Natural killer cell (primary cell): ENCODE results near the gene PDIA6. TPM values are rescaled to one million over a fixed set of nuclear protein-coding genes. Genes with fewer than 3 reads are reported as not detected.
A peak's percentile ranks its signal among the peaks of the same experiment; 100 is the strongest.

ENCODE experiments used
- ATAC-seq, 3 donors: fragments of 150-1000 bp in 2 of 3; fragments of 200-7000 bp in 1 of 3; cut with Tn5 transposase; 1 replicate in 1 of 3; 2 replicates in 2 of 3; pipeline ENCODE4 v1.10.0; 2021; ENCODE audit warnings: mild to moderate bottlenecking in 2 of 3, moderate library complexity in 2 of 3
- DNase-seq, 2 donors: peaks; one replicate each; pipeline versions ENCODE4 v3.0.0 to v3.0.0-alpha.2; 2013 to 2021; ENCODE audit warnings: mixed read lengths in 1 of 2
- H3K27ac ChIP-seq: one replicate; pipeline ENCODE4 v1.5.1; 2013; ENCODE audit warnings: mild to moderate bottlenecking, low read length
- H3K27me3 ChIP-seq: one replicate; pipeline ENCODE4 v1.6.1; 2013; ENCODE audit warnings: low read length; ENCODE audit not compliant: control insufficient read depth, insufficient read depth
- H3K36me3 ChIP-seq: one replicate; pipeline ENCODE4 v1.6.1; 2013; ENCODE audit warnings: low read length; ENCODE audit not compliant: control insufficient read depth, insufficient read depth
- H3K4me1 ChIP-seq: one replicate; pipeline ENCODE4 v1.6.1; 2013; ENCODE audit warnings: low read length; ENCODE audit not compliant: control insufficient read depth, insufficient read depth
- H3K4me3 ChIP-seq: one replicate; pipeline ENCODE4 v1.5.1; 2013; ENCODE audit warnings: low read length
- H3K9me3 ChIP-seq: one replicate; pipeline ENCODE4 v1.6.1; 2013; ENCODE audit warnings: low read length; ENCODE audit not compliant: control insufficient read depth, insufficient read depth
- H3K27ac Mint-ChIP-seq, 2 donors: one replicate each; pipeline ENCODE4 v1.8.0; 2022; ENCODE audit warnings: mild to moderate bottlenecking in 2 of 2, mixed read lengths in 2 of 2, moderate library complexity in 1 of 2
- H3K27me3 Mint-ChIP-seq, 2 donors: one replicate each; pipeline ENCODE4 v1.8.0; 2022; ENCODE audit warnings: low read depth in 2 of 2, mixed read lengths in 2 of 2
- H3K36me3 Mint-ChIP-seq: one replicate; pipeline ENCODE4 v1.8.0; 2022; ENCODE audit warnings: mixed read lengths
- H3K4me1 Mint-ChIP-seq, 2 donors: one replicate each; pipeline ENCODE4 v1.8.0; 2022; ENCODE audit warnings: mixed read lengths in 2 of 2
- H3K4me3 Mint-ChIP-seq: one replicate; pipeline ENCODE4 v1.8.0; 2022; ENCODE audit warnings: mild to moderate bottlenecking, moderate library complexity, mixed read lengths
- H3K9me3 Mint-ChIP-seq, 2 donors: one replicate each; pipeline ENCODE4 v1.8.0; 2022; ENCODE audit warnings: mixed read lengths in 2 of 2
- WGBS: methylation state at CpG from one replicate; pipeline ENCODE4 v1.1.7; 2013; ENCODE audit warnings: missing lambda C conversion rate; ENCODE audit not compliant: insufficient coverage; 5-methylcytosine and 5-hydroxymethylcytosine counted together
- intact Hi-C: fragments of 100-400 bp; cut with micrococcal nuclease; formaldehyde crosslinking; loops from one replicate; pipeline ENCODE4 v1.14.2; 2022
- total RNA-seq, 4 donors: library from RNA; stranded (reverse); fragments of 120-200 nt in 1 of 4; gene quantifications; one replicate each; pipeline versions ENCODE4 v1.2.3 to v1.2.4, GENCODE V29; 2013 to 2022
- TF ChIP-seq, protein P1 (sequence below): fragments of 200-600 bp; IDR thresholded peaks from one replicate; pipeline ENCODE4 v1.8.0; 2022; ENCODE audit warnings: antibody characterized with exemption

The PDIA6 gene
- total RNA-seq, 3 donors from 2014 or later (not counting 1 experiment from before 2014, with no cell fraction given) = 57.4 to 81.2 (median 58.7) TPM

DNA sequence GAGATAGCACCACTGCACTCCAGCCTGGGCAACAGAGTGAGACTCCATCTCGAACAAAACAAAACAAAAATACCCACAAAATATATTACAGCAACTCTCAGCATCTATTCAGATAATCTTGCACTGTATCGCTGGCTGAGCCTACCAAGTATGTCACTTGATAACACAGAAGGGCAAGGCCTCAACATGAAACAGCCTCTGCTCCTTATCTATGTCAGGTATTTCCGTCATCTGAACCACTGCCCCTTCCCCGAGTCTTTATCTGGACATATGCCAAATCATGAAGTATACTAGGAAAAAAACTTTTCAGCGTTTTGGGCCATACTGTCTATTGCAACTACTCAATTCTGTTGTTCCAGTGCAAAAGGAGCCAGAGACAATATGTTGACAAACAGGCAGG, 17.7 kb downstream of the PDIA6 start:
- H3K4me3 ChIP-seq = no peak overlapping the region
- no peaks in the 10 kb centered on the region for H3K9me3 ChIP-seq
- no peaks in the 10 kb centered on the region for H3K4me1 ChIP-seq
- Mint-ChIP-seq H3K27me3 (no peaks in the 10 kb centered on the region), H3K36me3 (peaks cover 20% of the 10 kb centered on the region), H3K4me3 (no peak overlapping the region), H3K27ac (no peak overlapping the region), H3K4me1 (peaks cover 24 to 34% of the 10 kb centered on the region in 2 donors), H3K9me3 (no peaks in the 10 kb centered on the region)
- DNase-seq (no peak), ATAC-seq (peak in 1 of 3 donors; percentile 46)
- intact Hi-C loops = no loop called here
- WGBS = 90% methylated on average over 5 of the region's 5 CpGs
- H3K27ac ChIP-seq = no peak overlapping the region
- H3K36me3 ChIP-seq = peaks cover 67% of the 10 kb centered on the region
- no peaks in the 10 kb centered on the region for H3K27me3 ChIP-seq
- TF ChIP-seq, protein P1, sequence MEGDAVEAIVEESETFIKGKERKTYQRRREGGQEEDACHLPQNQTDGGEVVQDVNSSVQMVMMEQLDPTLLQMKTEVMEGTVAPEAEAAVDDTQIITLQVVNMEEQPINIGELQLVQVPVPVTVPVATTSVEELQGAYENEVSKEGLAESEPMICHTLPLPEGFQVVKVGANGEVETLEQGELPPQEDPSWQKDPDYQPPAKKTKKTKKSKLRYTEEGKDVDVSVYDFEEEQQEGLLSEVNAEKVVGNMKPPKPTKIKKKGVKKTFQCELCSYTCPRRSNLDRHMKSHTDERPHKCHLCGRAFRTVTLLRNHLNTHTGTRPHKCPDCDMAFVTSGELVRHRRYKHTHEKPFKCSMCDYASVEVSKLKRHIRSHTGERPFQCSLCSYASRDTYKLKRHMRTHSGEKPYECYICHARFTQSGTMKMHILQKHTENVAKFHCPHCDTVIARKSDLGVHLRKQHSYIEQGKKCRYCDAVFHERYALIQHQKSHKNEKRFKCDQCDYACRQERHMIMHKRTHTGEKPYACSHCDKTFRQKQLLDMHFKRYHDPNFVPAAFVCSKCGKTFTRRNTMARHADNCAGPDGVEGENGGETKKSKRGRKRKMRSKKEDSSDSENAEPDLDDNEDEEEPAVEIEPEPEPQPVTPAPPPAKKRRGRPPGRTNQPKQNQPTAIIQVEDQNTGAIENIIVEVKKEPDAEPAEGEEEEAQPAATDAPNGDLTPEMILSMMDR = no peak

DNA sequence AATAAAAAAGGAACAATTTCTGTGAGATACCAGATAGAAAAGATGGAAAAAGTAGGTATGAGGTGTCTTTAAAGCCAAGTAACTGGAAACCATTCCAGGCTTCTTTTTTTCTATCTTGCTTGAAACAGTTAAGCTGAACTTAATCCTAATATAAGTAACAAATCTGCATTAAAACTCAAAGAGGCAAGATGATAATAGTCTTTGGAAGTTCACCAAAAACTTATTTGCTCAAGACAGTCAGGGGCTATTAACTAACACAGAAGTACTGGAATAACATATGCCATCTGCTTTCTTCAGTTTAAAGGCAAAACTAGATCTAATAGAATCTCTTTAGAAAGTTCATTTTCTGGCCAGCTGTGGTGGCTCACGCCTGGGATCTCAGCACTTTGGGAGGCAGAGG, 18.8 kb downstream of the PDIA6 start:
- ATAC-seq = no peak
- no peaks in the 10 kb centered on the region for H3K27me3 ChIP-seq
- no peak overlapping the region for H3K27ac Mint-ChIP-seq

DNA sequence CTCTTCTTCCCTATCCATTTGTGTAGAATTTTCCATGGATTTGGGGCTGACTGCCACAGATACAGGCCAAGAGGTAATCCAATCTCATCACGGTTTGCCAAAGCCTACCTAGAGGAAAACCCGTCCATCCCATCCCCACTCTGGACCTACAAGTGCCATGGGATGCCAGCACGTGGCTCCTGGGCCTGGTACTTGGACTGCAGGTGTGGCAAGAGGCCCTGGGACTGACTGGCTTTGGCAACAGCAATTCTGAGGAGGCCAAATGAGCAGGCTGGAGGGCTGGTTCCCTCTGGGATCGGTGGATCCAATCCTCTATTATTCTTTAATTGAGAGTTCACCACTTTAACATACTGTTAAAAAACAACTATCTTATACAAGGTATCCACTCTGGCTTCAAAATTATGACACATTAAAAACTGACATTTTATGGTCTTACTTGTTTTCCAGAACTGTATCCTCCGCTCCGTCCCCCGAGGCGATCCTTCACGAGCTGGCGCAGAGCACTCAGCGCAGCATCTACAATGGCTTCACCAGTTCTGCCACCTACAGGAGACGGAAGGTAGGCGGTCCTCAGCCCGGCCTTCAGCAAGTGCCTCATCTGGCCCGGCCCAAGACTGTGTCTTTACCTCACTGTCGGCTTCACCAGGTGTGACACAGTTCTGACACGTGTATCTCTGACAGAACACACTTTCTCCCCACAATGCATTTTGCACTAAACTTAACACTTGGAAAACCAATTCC, 19.8 kb downstream of the PDIA6 start:
- Histone ChIP-seq H3K4me1 (no peaks in the 10 kb centered on the region), H3K9me3 (no peaks in the 10 kb centered on the region), H3K36me3 (peaks cover 78% of the 10 kb centered on the region), H3K27ac (no peak overlapping the region), H3K4me3 (no peak overlapping the region), H3K27me3 (no peaks in the 10 kb centered on the region)
- peaks cover 9% of the 10 kb centered on the region for H3K36me3 Mint-ChIP-seq
- DNase-seq (no peak), ATAC-seq (no peak)
- WGBS = 91% methylated on average over 17 of the region's 17 CpGs
- no peaks in the 10 kb centered on the region for H3K27me3 Mint-ChIP-seq
- peaks cover 12 to 21% of the 10 kb centered on the region in 2 donors for H3K4me1 Mint-ChIP-seq
- no peaks in the 10 kb centered on the region for H3K9me3 Mint-ChIP-seq
- intact Hi-C loops = no loop called here
- TF ChIP-seq, protein P1 = no peak
- peak overlapping the region; percentile 87 to 89 for H3K27ac Mint-ChIP-seq
- no peak overlapping the region for H3K4me3 Mint-ChIP-seq

More for the DNA sequence above, 18.8 kb downstream of the PDIA6 start:
- H3K4me1 ChIP-seq = no peaks in the 10 kb centered on the region
- peaks cover 13% of the 10 kb centered on the region for H3K36me3 Mint-ChIP-seq
- H3K27me3 Mint-ChIP-seq = no peaks in the 10 kb centered on the region
- no peak overlapping the region for H3K4me3 Mint-ChIP-seq
- TF ChIP-seq, protein P1 = no peak
- DNase-seq = no peak
- peaks cover 17 to 26% of the 10 kb centered on the region in 2 donors for H3K4me1 Mint-ChIP-seq
- H3K36me3 ChIP-seq = peaks cover 78% of the 10 kb centered on the region
- H3K9me3 Mint-ChIP-seq = no peaks in the 10 kb centered on the region
- intact Hi-C loops = no loop called here
- H3K27ac ChIP-seq = no peak overlapping the region
- H3K9me3 ChIP-seq = no peaks in the 10 kb centered on the region
- WGBS = 95% methylated on average over 1 of the region's 1 CpG
- no peak overlapping the region for H3K4me3 ChIP-seq
